HG03378 (cell line): Measurements from ENCODE around the gene ABLIM3.

Experiments used
- ATAC-seq: cut with Tn5 transposase; IDR thresholded peaks from one replicate; pipeline ENCODE4 v1.9.1; 2021; ENCODE audit warnings: mild to moderate bottlenecking, moderate library complexity; ENCODE audit not compliant: unreplicated experiment

Gene ABLIM3

DNA sequence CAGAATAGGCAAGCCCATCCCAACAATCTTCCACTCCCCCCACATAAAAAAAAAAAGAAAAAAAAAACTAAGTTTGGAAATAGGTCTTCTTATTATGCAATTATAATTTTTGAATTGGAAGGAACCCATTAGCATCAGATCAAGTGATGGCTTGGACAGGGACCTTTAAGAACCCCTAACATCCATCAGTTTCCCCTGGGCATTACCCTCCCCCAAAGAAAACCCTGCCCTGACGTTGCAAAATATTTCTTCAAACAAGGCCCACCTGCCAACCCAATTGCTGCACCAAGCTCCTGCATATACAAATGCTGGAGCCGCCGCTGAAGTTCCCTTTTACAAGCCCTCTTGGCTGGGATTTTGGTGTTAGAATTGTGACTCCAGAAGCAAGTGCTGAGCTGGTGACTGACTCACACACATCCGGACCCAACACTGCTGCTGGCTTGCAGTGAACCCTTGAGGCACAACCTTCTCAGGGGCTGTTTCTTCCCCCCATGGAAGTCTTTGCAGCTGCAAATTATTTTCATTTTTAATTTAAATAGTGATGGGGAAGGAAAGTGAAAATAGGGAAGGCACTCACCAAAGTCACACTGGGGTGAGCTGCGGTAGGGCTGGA, 74.3 kb downstream of the ABLIM3 start:
- ATAC-seq = no peak

DNA sequence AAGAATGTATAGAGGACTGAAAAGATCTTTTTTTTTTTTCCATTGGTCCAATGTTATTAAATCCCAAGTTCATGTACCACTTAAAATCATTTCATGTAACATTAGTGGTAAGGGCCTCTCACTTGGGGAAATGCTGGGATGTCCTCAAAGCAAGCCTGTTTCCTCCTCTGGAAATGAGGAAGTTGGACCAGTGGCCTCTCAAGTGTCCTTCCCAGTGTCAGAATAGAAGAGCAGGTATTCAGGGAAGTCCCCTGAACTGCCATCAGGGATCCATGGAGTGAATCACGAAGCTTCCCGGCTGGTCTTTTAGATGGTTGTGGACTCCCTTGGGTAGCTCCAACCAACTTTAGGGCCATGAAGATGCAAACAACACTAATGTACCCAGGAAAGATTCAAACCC, 75.2 kb downstream of the ABLIM3 start:
- ATAC-seq = no peak

DNA sequence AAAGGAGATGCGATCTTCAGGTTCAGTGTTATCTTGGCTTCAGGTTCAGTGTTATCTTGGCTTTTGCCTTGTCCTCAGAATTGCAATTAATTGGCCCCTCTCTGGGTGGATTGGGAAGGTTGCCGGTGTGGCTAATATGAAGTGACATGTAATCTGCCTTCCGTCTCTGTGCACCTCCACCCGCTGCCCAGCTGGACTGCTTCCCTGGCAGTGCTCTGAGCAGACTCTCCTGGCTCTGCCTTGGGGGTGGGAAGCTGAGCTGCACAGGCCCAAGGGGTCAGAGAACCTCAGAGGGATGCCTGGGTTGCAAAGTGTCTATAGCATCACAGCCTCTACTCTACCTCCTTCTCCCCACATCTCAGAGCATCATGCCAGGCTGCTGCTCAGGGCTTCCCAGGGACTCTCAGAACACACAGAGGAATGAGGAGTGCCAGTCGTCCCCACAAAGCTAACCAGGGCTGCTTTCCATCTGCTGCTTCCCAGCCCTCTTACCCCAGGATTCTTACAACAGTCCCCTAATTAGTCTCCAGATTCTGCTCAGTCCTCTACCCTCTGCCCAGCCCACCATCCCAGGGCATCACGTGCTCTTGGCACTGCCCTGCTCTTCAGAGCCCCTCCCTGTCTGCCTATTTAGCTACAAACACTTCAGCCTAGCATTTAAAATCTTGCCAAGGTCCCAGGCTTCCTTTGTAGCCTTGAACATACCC, 76.0 kb downstream of the ABLIM3 start:
- ATAC-seq = no peak

DNA sequence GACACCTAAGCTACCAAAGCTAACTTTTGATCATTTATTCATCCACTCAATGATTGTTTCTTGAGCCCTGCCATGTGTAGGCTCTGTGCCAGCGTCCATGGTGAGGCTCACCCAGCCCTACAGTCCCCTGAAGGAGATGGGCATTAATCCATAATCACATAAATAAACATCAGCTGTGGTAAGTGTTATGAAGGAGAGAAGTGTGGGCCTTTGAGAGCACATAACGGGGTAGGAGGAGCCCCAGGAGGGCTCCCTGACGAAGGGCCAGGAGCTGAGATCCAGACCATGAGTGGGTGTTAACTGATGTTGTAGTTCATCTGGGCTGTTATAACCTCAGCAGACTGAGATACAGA, 76.5 kb downstream of the ABLIM3 start:
- no peak for ATAC-seq

DNA sequence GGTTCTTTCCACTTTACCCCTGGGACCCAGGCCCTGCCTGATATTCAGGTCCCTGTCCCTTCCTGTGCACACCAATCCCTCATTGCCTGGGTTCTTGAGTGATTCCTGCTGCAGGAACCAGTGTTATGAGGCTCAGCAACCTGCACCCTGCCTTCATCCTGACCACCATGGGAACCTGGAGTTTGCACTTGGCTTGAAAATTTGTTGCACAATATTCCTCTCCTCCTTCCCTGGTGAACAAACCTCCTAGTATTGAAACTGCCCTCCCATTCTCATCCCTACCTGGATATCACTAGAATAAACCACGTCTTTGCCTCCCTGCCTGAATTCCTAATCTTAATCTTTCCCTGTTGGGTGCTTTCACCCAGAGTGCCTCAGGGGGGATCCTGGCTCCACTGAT, 78.3 kb downstream of the ABLIM3 start:
- no peak for ATAC-seq

DNA sequence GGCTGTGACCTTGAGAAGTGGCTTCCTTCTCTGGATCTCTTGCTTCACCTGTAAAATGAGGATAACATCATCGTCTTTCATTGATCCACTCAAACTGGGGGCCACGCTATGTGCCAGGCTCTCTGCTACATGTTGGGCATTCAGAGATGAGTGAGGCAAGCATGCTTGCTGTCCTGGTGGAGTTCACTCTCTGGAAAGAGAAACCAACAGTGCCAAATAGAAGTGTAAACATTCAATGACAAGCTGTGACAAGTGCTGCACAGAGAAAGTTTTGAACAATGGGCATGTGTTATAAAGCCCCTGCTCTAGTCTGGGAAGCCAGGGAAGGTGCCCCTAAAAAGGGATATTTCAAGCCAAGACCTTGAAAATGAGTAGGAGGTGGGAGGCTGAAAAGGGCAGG, 79.5 kb downstream of the ABLIM3 start:
- no peak for ATAC-seq

DNA sequence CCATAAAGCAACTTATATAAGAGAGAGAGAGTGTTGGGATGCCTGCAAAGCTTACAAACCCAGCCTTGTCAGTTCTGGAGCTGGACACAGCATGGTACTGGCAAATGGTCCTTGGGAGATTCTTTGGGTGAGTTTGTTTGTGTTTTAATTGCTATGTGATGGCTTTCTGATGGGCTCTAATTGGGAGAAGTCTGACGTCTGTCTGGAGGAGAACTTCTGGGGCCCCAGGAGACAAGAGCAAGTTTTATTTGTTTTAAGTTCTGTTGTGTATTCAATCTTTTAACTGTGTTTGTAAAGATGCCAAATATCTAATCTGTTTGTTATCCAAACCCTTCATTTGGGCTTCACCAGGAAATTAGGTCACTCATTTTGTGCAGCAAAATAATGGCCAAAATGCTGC, 80.0 kb downstream of the ABLIM3 start:
- ATAC-seq = no peak

DNA sequence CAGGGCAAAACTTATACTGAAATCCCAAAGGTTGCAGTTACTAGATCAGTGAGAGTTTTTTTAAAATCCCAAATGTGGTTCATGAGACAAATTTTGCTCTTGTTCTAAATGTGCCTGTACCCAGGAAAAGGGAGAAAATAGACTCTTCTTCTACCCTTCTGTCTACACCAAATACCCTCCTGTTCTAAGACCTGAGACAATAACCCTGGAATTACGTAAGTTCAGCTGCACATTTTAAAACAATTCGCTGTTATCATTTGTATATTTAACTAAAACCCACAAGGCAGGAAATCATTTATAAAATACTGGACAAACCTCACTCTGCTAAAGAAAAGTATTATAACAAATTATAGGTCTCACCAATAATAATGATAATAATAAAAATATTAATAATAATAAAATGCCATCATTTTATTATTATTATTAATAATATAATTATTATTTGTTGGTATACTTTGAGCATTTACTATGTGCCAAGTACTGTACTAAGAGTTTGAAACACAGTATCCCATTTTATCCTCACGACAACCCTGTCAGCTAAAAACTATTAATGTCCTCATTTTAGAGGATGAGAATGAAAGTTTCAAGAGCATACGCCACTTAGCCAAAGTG, 80.5 kb downstream of the ABLIM3 start:
- ATAC-seq = no peak

DNA sequence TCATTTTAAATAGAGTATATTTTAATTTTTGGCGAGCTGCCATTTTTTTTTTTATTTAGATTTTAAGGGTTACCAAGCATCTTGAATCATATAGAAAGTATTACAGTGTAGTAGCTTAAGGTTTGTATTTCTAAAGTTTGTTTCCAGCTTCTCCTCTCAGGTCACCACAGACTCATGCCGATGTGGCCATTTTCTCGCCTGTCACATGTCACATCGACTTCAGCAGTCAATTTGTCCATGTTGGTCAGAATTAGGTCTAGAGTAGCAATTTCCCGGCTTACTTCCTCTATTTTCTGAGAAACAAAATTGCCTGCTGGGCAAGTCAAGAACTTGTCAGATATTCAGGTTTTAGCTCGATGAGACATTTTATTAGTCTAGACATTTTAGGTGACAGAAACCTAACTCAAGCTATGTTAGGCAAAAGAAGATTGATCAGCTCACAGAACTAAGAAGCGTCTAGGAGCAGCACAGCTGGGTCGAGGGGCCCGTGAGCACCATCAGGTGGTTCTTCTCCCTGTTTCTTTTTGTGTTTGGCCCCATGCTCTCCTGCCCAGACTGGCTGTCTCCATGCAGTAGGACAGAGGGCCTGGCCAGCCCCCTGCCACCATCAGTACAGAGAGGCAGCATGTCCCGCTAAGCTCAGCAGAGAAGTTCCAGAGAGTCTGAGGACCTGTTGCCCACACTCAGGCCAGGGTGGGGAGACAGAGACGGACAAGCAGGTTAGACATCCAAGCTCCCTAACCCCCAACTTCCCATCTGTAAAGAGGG, 82.0 kb downstream of the ABLIM3 start:
- ATAC-seq = no peak

DNA sequence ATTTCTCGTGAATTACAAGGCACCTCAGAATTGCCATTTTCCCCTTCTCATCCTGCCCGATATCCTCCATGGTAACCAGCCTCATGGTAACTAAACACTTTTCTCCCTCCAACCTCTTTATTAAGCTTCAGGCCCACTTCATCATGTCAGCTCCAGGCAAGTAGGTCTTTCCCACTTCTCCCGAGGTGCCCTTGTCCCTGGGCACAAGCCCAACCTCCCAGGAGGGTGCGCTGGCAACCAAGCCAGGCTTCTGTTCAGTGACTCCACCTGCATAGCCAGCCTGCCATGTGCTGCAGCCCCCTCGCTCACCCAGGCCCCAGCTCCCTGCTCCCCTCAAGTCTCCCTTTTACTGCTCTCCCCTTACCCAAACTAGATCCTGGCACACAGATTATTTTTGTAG, 83.0 kb downstream of the ABLIM3 start:
- no peak for ATAC-seq

DNA sequence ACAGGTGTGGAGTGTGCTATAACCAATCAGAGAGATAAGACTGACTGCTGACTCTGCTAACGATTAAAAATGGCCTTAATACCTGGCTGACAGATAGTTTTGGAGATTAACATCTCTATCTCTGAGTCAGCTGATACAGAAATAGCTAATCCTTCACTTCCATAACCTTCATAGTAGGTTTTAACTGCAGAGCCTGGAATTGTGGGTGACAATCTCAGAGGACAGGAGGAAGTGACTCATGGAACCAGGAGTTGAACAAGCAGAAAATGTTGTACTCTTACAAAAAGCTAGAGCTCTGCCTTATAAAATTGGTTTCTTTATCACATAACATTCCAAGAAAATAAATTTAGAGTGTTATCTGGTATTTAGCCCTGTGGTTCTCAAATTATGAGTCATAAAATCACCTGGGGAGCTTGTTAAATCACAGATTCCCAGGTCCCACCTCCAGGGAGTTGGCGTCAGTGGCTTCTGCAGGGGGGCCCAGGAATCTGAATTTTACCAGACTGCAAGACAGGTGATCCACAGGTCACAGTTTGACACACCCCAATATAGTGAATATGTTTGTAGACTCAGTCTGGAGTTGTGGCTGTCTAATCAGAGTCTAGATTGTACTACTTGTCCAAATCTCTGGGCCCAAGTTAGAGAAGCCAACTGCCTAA, 86.0 kb downstream of the ABLIM3 start:
- ATAC-seq = no peak

DNA sequence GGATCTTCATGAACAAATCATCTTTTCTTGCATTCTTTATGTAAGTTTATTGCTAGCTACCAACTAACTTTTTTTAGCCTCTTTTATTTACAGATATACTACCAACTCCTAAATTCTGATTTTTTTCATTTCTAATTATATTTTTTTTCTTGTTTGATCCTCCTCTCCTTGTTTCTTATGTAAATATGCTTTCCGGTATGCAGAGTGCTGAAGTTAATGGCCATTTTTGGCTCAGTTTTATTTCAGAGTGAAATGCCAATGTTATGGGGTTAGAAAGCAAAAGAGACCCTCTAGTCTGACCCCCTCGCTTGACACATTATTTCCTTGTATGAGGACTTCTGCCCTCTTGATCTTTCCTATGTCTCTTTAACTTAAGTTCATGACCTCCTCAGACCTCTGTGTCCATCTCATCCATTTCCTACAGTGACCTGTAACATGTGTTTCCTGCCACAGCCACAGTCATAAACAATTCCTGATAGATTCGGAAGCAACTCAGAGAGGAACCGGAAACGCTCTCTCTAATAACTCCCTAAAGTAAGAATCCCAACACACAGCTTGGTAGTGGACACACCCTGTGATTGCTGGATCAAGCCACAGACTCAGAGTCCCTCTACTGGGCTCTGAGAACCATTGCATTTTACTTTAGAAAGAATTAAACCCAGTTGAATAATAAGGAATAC, 87.5 kb downstream of the ABLIM3 start:
- no peak for ATAC-seq

DNA sequence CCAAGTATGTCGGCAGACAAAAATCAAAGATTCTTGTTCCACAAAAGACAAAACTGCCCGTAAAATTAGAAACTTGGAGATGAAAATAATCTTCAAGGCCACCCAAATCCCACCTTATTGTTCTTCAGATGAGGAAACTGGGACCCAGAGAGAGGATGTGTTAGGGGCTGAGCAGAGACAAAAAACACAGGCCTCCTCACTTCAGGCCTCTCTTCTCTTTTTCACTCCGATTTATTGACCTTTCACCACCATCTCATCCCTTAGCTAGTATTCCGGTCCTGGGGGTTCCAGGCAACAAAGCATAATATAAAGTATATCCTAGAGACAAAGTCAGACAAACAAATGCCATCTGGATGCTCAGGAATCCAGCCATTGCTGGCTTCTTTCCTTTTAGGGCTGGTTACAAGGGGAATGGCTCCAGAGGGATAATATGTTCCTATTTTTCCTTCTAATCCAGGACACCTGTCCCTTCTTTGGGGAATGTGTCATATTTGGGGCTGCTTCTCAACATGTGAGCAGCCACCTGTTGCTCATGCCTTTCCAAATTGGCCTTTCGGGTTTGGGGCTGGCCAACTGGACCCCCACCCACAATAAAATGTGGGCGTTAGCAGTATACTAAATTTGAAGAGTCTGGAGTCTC, 88.1 kb downstream of the ABLIM3 start:
- no peak for ATAC-seq

DNA sequence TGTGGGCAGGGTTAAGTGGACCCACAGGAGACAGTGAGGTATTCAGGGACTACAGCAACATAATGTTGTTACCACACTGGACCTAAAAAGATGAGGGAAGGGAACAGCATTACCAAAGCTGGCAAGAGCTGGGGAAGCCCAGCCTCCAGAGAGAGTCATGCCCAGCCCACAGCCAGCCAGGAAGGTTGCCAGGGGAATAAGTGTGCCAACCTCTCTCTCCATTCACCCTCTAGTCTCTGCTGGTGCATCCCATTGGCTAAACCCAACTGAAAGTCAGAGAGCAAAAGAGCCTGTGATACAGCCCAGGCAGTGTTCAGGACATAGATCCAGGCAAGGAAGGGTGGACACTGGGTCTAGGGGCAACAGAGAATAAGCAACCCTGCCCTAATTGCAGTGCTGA, 94.5 kb downstream of the ABLIM3 start:
- ATAC-seq = no peak

DNA sequence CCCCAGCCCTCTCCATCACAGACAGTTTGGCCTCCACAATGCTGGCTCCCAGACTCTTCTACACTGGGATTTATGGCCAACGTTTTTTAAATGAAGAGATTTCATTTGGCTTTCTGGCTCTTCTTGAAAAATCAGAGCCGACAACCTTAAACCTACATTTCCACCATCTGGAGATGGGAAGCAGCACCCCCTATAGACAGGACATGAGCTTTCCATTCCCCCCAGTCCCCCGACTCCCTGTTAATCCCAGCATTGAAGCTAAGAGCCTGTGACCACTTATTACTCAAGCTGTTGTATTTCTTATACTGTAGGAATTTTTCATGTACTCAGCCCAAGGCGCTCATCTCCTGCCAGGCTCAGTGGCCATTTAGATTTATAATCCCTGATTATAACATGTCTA, 96.4 kb downstream of the ABLIM3 start:
- ATAC-seq = no peak

DNA sequence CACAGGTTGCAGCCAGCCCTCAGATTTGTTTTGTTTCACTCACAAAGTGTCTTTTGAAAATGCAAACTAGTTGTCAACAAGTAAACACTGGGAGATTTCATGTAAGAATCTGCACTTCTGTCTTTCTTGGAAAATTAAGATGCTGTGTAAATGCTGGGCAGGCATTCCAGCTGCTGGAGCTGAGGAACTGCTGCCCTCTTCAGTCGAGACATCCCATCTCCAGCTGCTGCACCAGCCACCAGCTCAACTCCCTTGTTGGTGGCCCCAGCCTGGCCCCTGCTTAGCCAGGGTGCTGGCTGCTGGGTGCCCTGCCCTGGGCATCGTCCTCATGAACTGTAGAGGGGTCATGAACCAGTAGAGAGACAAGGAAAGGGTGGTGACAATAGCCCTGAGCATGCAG, 97.2 kb downstream of the ABLIM3 start:
- ATAC-seq = no peak

DNA sequence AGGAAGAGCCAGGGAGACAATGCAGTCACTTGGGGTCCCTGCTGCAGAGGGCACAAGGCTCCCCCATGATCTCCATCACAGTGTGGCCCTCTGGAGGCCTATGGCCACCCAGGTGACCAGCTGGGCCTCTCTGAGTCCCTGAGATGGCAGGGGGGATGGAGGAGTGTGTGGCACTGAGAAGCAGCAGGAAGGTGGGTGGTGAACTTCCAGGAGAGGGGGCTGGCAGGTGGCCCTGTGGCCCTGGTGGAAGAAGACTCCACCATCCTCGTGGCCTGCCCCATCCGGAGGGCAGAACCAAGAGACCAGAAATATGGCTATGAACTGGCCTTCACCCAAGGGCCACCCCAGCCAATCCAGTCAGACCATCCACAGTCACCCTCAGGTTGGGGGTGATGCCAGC, 98.6 kb downstream of the ABLIM3 start:
- ATAC-seq = no peak

DNA sequence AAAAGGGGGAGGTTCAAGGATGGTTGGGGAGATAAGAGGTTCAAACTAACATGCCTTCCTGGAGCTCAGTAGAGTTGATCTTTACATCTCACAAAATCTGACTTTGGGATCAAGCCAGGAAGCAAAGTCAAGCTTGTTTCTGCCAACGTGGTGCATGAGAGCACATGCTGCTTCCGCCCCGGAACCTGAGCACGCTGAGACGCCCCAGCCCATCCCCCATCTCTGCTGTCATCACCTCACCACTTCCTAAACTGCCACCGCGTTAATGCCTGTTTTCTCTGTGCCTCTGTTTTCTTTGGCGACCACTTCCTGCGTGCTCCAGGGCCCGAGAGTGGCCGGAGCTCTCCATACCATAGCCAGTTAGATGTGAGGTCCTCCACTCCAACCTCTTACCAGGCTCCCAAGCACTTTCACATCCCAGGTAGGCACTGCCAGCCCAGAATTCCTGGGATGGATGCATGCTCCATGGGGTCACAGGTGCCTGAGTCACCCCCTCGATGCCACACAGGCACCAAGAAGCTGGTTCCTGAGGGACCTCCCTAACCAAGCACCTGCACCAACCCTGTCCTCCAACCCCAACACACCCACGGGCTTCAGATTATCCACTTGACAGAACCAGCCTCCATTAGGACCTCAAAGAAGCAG, 99.2 kb downstream of the ABLIM3 start:
- no peak for ATAC-seq

DNA sequence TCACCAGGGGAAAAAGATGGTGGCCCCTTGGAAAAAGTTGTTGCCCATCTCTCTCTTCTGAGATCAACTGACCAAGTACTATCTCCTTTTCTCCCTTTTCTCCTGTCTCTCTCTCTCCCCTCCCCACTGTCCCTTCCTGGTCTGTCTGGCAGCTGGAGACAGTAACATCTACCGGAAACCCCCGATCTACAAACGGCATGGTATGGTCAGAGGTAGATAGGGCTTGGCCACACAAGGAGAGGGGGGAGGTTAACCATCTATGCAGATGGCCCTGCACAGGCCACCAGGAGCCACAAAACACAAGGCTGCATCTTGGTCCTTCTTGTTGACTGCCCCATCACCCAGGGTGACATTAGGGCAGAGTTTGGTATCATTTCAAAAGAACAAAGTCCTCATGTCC, 101.0 kb downstream of the ABLIM3 start:
- ATAC-seq = no peak

DNA sequence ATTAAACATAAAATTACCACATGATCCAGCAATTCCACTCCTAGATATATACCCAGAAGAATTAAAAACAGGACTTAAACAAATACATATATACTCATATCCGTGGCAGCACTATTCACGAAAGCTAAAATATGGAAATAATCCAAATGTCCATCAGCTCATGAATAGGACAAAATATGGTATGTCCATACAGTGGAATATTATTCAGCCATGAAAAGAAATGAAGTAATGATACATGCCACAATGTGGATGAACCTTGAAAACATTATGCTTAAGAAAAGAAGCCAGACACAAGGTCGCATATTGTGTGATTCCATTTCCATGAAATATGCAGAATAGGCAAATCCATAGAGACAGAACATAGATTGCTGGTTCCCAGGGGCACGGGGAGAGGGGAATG, 105.6 kb downstream of the ABLIM3 start:
- no peak for ATAC-seq
